Neural cell (in vitro differentiated cells): Measurements from ENCODE around the gene MRTFA. TPM values are rescaled to one million over a fixed set of nuclear protein-coding genes. Genes with fewer than 3 reads are reported as not detected.

Source experiments
- H2AFZ ChIP-seq: fragments of 200-600, 300-800 bp; sonication (generic), shearing (Covaris generic); 2 replicates; pipeline ENCODE4 v1.6.0; 2014; ENCODE audit warnings: low read depth, mild to moderate bottlenecking, antibody characterized with exemption, low read length, moderate library complexity
- H3F3A ChIP-seq: fragments of 200-600 bp; shearing (Covaris generic); 2 replicates; pipeline ENCODE4 v1.6.1; 2016; ENCODE audit warnings: mild to moderate bottlenecking, moderate library complexity, mixed read lengths, antibody characterized with exemption, low read length; ENCODE audit not compliant: insufficient read depth, poor library complexity, severe bottlenecking
- H3K27ac ChIP-seq: fragments of 200-600, 300-800 bp; sonication (generic), shearing (Covaris generic); 2 replicates; pipeline ENCODE4 v1.5.1; 2014; ENCODE audit warnings: mild to moderate bottlenecking, low read length, moderate library complexity
- H3K27me3 ChIP-seq: fragments of 300-800, 200-600 bp; sonication (generic), shearing (Covaris generic); 2 replicates; pipeline ENCODE4 v1.6.0; 2014; ENCODE audit warnings: mild to moderate bottlenecking, low read depth, low read length, moderate library complexity; ENCODE audit not compliant: insufficient read depth
- H3K36me3 ChIP-seq: fragments of 300-800, 200-600 bp; sonication (generic), shearing (Covaris generic); 2 replicates; pipeline ENCODE4 v1.5.1; 2014; ENCODE audit warnings: mild to moderate bottlenecking, antibody characterized with exemption, low read length, moderate library complexity; ENCODE audit not compliant: insufficient read depth
- H3K4me2 ChIP-seq: fragments of 300-800, 200-600 bp; sonication (generic), shearing (Covaris generic); 2 replicates; pipeline ENCODE4 v1.6.0; 2014; ENCODE audit warnings: mild to moderate bottlenecking, low read length
- H3K4me3 ChIP-seq: fragments of 300-800, 200-600 bp; sonication (generic), shearing (Covaris generic); 2 replicates; pipeline ENCODE4 v1.5.1; 2014; ENCODE audit warnings: mild to moderate bottlenecking, low read length, moderate library complexity
- H3K79me2 ChIP-seq: fragments of 200-600 bp; shearing (Covaris generic); replicated peaks from 2 replicates; pipeline ENCODE4 v1.6.0; 2014; ENCODE audit warnings: mild to moderate bottlenecking, low read length, moderate library complexity; ENCODE audit not compliant: insufficient read depth
- H3K9ac ChIP-seq: fragments of 300-800, 200-600 bp; sonication (generic), shearing (Covaris generic); 2 replicates; pipeline ENCODE4 v1.6.1; 2016; ENCODE audit warnings: mild to moderate bottlenecking, low read length, mixed read lengths
- H3K9me2 ChIP-seq: fragments of 200-600 bp; shearing (Covaris generic); 2 replicates; pipeline ENCODE4 v1.6.1; 2016; ENCODE audit warnings: mild to moderate bottlenecking, low read length, mixed read lengths; ENCODE audit not compliant: insufficient read depth
- H3K9me3 ChIP-seq: fragments of 200-600, 300-800 bp; sonication (generic), shearing (Covaris generic); 2 replicates; pipeline ENCODE4 v1.6.1; 2016; ENCODE audit warnings: mild to moderate bottlenecking, mixed run types, low read length, moderate library complexity, mixed read lengths
- H4K20me1 ChIP-seq: fragments of 200-600 bp; shearing (Covaris generic); 2 replicates; pipeline ENCODE4 v1.6.1; 2016; ENCODE audit warnings: mild to moderate bottlenecking, mixed run types; ENCODE audit not compliant: insufficient read depth
- EP300 ChIP-seq: fragments of 450-650 bp; conservative IDR thresholded peaks from 2 replicates; pipeline ENCODE4 v1.6.1; 2014; ENCODE audit warnings: antibody characterized with exemption, mild to moderate bottlenecking, moderate library complexity; ENCODE audit not compliant: poor library complexity, severe bottlenecking
- EZH2 ChIP-seq: fragments of 200-600, 300-800 bp; shearing (Covaris generic), sonication (generic); IDR thresholded peaks from 2 replicates; pipeline ENCODE4 v1.6.1; 2014; ENCODE audit warnings: antibody characterized with exemption, low read length, borderline replicate concordance, mild to moderate bottlenecking; ENCODE audit not compliant: insufficient read depth, poor library complexity, severe bottlenecking
- MXI1 ChIP-seq: fragments of 450-650 bp; conservative IDR thresholded peaks from 2 replicates; pipeline ENCODE4 v1.6.1; 2014; ENCODE audit warnings: antibody characterized with exemption, mild to moderate bottlenecking; ENCODE audit not compliant: poor library complexity, severe bottlenecking
- POLR2AphosphoS5 ChIP-seq: IDR thresholded peaks from 2 replicates; pipeline ENCODE4 v1.6.1; 2012
- RAD21 ChIP-seq: fragments of 450-650 bp; conservative IDR thresholded peaks from 2 replicates; pipeline ENCODE4 v1.6.1; 2014; ENCODE audit warnings: antibody characterized with exemption, mild to moderate bottlenecking, moderate library complexity
- SMC3 ChIP-seq: fragments of 450-650 bp; conservative IDR thresholded peaks from 2 replicates; pipeline ENCODE4 v1.6.1; 2014; ENCODE audit warnings: antibody characterized with exemption, mild to moderate bottlenecking, moderate library complexity; ENCODE audit not compliant: poor library complexity
- TAF1 ChIP-seq: IDR thresholded peaks from 2 replicates; pipeline ENCODE4 v1.6.1; 2012; ENCODE audit warnings: low read depth
- polyA plus RNA-seq: library from polyadenylated mRNA; depleted of rRNA; stranded (reverse); fragments of >200 nt; gene quantifications from 2 replicates; pipeline ENCODE4 v1.2.3, GENCODE V29; 2014
- TF ChIP-seq, protein P1 (sequence below): fragments of 450-650 bp; IDR thresholded peaks from 2 replicates; pipeline ENCODE4 v1.5.1; 2014; ENCODE audit warnings: antibody characterized with exemption, mild to moderate bottlenecking, moderate library complexity; ENCODE audit not compliant: poor library complexity, severe bottlenecking
- TF ChIP-seq, protein P2 (sequence below): IDR thresholded peaks from 2 replicates; pipeline ENCODE4 v1.6.1; 2012; ENCODE audit warnings: borderline replicate concordance

MRTFA gene
- polyA plus RNA-seq, 1 donor from 2014 or later: 19.3 TPM

DNA sequence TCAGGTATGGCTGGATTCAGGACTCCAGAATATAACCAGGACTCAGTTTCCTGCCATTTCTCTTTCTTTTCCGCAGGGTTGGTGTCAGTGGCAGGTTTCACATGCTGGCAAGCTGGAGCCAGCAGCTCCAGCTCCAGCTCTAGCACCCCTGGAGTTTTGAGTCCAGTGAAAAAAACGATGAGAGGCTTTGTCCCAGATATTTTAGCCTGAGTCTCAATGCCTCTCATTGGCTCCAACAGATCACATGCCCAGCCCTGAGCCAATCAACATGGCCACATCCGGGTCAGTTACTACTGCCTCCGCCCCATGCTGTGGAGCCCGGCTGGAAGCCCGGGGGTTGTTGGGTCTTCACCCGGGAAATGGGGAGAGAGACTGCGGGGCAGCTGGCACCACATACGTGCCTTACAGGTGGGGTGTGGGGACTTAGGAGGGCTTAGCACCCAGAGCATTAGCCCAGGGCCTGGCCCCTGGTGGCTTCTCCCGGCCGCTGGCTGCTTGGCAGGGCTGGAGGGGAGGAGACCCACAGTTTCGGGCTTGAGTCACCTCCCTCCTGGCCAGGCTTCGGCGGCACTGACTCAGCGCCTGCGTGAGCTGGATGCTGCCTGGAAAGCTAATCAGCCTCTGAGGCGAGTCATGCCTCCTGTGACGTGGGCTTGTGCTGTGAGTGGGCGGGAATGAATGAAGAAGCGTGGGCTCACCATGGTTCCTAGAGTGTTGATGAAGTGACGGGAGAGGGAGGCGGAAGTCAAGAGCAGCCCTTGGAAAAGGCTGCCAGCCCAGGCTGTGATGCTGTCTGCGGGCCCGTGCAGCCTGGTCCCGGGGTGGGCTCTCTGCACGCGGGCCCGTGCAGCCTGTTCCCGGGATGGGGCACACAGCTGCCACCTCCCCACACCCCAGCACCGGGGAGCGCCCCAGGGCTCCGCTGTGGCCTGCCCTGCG is 15.3 kb upstream of the MRTFA start:
- no peak for TF ChIP-seq RAD21
- no peak for TF ChIP-seq TAF1
- TF ChIP-seq, protein P1, sequence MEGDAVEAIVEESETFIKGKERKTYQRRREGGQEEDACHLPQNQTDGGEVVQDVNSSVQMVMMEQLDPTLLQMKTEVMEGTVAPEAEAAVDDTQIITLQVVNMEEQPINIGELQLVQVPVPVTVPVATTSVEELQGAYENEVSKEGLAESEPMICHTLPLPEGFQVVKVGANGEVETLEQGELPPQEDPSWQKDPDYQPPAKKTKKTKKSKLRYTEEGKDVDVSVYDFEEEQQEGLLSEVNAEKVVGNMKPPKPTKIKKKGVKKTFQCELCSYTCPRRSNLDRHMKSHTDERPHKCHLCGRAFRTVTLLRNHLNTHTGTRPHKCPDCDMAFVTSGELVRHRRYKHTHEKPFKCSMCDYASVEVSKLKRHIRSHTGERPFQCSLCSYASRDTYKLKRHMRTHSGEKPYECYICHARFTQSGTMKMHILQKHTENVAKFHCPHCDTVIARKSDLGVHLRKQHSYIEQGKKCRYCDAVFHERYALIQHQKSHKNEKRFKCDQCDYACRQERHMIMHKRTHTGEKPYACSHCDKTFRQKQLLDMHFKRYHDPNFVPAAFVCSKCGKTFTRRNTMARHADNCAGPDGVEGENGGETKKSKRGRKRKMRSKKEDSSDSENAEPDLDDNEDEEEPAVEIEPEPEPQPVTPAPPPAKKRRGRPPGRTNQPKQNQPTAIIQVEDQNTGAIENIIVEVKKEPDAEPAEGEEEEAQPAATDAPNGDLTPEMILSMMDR: no peak
- TF ChIP-seq, protein P2, sequence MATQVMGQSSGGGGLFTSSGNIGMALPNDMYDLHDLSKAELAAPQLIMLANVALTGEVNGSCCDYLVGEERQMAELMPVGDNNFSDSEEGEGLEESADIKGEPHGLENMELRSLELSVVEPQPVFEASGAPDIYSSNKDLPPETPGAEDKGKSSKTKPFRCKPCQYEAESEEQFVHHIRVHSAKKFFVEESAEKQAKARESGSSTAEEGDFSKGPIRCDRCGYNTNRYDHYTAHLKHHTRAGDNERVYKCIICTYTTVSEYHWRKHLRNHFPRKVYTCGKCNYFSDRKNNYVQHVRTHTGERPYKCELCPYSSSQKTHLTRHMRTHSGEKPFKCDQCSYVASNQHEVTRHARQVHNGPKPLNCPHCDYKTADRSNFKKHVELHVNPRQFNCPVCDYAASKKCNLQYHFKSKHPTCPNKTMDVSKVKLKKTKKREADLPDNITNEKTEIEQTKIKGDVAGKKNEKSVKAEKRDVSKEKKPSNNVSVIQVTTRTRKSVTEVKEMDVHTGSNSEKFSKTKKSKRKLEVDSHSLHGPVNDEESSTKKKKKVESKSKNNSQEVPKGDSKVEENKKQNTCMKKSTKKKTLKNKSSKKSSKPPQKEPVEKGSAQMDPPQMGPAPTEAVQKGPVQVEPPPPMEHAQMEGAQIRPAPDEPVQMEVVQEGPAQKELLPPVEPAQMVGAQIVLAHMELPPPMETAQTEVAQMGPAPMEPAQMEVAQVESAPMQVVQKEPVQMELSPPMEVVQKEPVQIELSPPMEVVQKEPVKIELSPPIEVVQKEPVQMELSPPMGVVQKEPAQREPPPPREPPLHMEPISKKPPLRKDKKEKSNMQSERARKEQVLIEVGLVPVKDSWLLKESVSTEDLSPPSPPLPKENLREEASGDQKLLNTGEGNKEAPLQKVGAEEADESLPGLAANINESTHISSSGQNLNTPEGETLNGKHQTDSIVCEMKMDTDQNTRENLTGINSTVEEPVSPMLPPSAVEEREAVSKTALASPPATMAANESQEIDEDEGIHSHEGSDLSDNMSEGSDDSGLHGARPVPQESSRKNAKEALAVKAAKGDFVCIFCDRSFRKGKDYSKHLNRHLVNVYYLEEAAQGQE: no peak
- TF ChIP-seq MXI1: no peak
- no peak for TF ChIP-seq POLR2AphosphoS5
- no peak for TF ChIP-seq SMC3
- no peak for TF ChIP-seq EZH2
- no peak for TF ChIP-seq EP300
- H3K4me3 ChIP-seq: no peak overlapping the region
- H3K4me2 ChIP-seq: no peak overlapping the region
- no peaks in the 10 kb centered on the region for H3K9me2 ChIP-seq
- no peaks in the 10 kb centered on the region for H3K9me3 ChIP-seq
- no peak overlapping the region for H3K9ac ChIP-seq
- no peaks in the 10 kb centered on the region for H3F3A ChIP-seq
- H3K27ac ChIP-seq: no peak overlapping the region
- no peaks in the 10 kb centered on the region for H4K20me1 ChIP-seq
- H3K36me3 ChIP-seq: no peaks in the 10 kb centered on the region
- H3K27me3 ChIP-seq: no peaks in the 10 kb centered on the region
- no peak overlapping the region for H2AFZ ChIP-seq
- H3K79me2 ChIP-seq: no peaks in the 10 kb centered on the region

DNA sequence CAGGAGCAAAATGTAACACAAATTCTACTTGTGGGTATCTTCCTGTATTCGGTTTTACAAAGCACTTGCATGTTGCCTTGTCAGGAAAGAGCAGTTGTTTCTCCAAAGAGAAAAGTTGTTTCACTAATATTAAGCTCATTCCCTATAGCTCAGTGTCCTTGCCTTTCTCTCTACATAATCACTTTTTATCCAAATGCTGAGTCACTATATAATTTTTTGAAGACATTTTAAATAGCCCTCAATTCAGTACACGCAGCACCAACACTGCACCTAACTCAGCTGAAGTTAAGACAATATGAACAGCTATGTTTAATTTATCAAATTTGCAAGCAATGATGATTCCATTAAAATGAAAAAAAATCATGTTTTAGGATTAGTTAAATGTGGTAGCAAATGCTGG is 14.5 kb upstream of the MRTFA start:
- no peak overlapping the region for H3K4me3 ChIP-seq
- H3K27ac ChIP-seq: no peak overlapping the region
- H2AFZ ChIP-seq: no peak overlapping the region

More for the DNA sequence above, 14.5 kb upstream of the MRTFA start:
- TF ChIP-seq EP300 (no peak), POLR2AphosphoS5 (no peak), RAD21 (no peak)
- TF ChIP-seq, protein P1: no peak
- Histone ChIP-seq H4K20me1 (no peaks in the 10 kb centered on the region), H3K79me2 (no peaks in the 10 kb centered on the region), H3K36me3 (no peaks in the 10 kb centered on the region), H3K9ac (no peak overlapping the region), H3K9me2 (no peaks in the 10 kb centered on the region), H3K27me3 (no peaks in the 10 kb centered on the region), H3K4me2 (no peak overlapping the region), H3K9me3 (no peaks in the 10 kb centered on the region), H3F3A (no peaks in the 10 kb centered on the region)
